SH-SY5Y (cell line): ENCODE data around the gene USP15.

ENCODE experiments used
- GATA2 ChIP-seq: IDR thresholded peaks from 2 replicates; pipeline ENCODE4 v1.6.1; 2011; ENCODE audit warnings: mild to moderate bottlenecking, low read depth, low read length
- GATA3 ChIP-seq: IDR thresholded peaks from 2 replicates; pipeline ENCODE4 v1.6.1; 2011; ENCODE audit warnings: low read depth, mild to moderate bottlenecking, low read length, moderate library complexity

DNA sequence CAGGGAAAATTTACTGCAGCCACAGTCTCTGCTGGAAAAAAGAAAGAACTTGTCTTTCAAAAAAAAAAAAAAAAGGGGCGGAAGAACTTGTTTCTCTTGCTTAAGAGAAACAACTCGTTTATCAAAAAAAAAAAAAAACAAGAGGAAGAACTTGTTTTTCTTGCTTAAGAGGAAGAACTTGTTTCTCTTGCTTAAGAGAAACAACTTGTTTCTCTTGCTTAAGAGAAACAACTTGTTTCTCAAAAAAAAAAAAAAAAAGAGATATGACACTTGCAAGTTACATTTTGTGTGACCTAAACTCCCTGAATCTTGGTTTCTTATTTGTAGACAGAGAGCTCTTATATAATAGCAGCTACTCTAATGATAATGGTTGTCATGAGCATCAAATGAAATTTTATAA lies 44.7 kb upstream of the USP15 start:
- no peak for TF ChIP-seq GATA2
- no peak for TF ChIP-seq GATA3
